ENCODE measurements around the gene ATG4C. TPM values are rescaled to one million over a fixed set of nuclear protein-coding genes. Genes with fewer than 3 reads are reported as not detected.
A peak's percentile ranks its signal among the peaks of the same experiment; 100 is the strongest.

Gene ATG4C
- total and polyA plus RNA-seq, 10 of the 15 experiments (the other 5 are each of a cell fraction or from before 2014, with no cell fraction given), result 8.1 to 30.9 (median 18.9) TPM

- H3K4me2 ChIP-seq (ENCODE audit: control insufficient read depth, insufficient read depth), result no peak overlapping the region
- in situ Hi-C loops (cut with MboI), result no loop called here
- SMC1A ChIA-PET (ENCODE audit: uncharacterized antibody, unreplicated experiment), result interaction anchor here (1.4 kb wide), 1 partner anchor 10 kb away, joined by 6 read pairs; no protein-coding TSS in a partner anchor
These were observed 65.1 kb downstream of the ATG4C start for GRCh38 chr1:62849031-62849430.

More at GRCh38 chr1:62849031-62849430, 65.1 kb downstream of the ATG4C start:
- no peak overlapping the region for H3K4me3 ChIP-seq
- no peak overlapping the region for H3K9ac ChIP-seq (ENCODE audit: control insufficient read depth, insufficient read depth, low read length)
- no peaks in the 10 kb centered on the region for H4K20me1 ChIP-seq (ENCODE audit: control insufficient read depth, insufficient read depth)
- no peaks in the 10 kb centered on the region for H3K79me2 ChIP-seq (ENCODE audit: control insufficient read depth, insufficient read depth, low read length)
- 60% methylated on average over 4 of the region's 4 CpGs for WGBS (ENCODE audit: insufficient coverage, insufficient replicate concordance, low lambda C conversion rate, missing lambda C conversion rate)
- DNase-seq (ENCODE audit: low read depth, low spot score), result no peak
- BruUV-seq (replicated peaks), result no TSS peak
- peak; percentile 41; the same call in 2 of the 3 replicates for ATAC-seq
- H3K27me3 ChIP-seq (replicated peaks in 1 of 2; ENCODE audit: control insufficient read depth in 2 of 2, insufficient read depth in 2 of 2, low read length in 1 of 2), result no peaks in the 10 kb centered on the region
- intact Hi-C loops (cut with micrococcal nuclease; ENCODE audit: unreplicated experiment), result loop anchor here (10.0 kb wide), 1 partner anchor 344 kb away; no protein-coding TSS in a partner anchor
- ChIA-PET RAD21 (ENCODE audit: unreplicated experiment) (no interaction called here), POLR2A (no interaction called here), CTCF (interaction anchor here (0.6 to 9.0 kb wide), 7 partner anchors 7 to 572 kb away, joined by 3 to 49 read pairs (median 4); no protein-coding TSS in a partner anchor)
- no peaks in the 10 kb centered on the region for H3K36me3 ChIP-seq (ENCODE audit: control insufficient read depth in 2 of 2, insufficient read depth in 2 of 2, low read length in 1 of 2)
- H3K9me3 ChIP-seq (replicated peaks; ENCODE audit: control insufficient read depth, insufficient read depth, low read length), result no peaks in the 10 kb centered on the region
- TF ChIP-seq GABPA (IDR thresholded peaks at IDR 0.05; ENCODE audit: low read depth), result no peak
- peak in 2 of 3 experiments; percentile 17 to 38; a peak in 3 of 6 replicates for TF ChIP-seq CTCF (IDR thresholded peaks at IDR 0.05 in 2 of 3, conservative IDR thresholded peaks at IDR 0.05 in 1 of 3; ENCODE audit: control insufficient read depth in 2 of 3, extremely low read depth in 1 of 3, insufficient read depth in 1 of 3, low read depth in 3 of 3, low read length in 3 of 3)
- 0 out of 2 replicates have a peak, but pooled peaks have one; percentile 19 for TF ChIP-seq RAD21 (IDR thresholded peaks at IDR 0.05; ENCODE audit: insufficient read depth, low read depth, low read length)
- peak; percentile 15; the same call in 1 of the 2 replicates for TF ChIP-seq SMC3 (IDR thresholded peaks at IDR 0.05; ENCODE audit: borderline replicate concordance, low read length)
- no peak overlapping the region for H3K27ac ChIP-seq (ENCODE audit: control insufficient read depth, insufficient read depth)
- no peak for FAIRE-seq
- no peaks in the 10 kb centered on the region for H3K4me1 ChIP-seq (ENCODE audit: control insufficient read depth, insufficient read depth, low read length)
- H2AFZ ChIP-seq (ENCODE audit: control insufficient read depth, low read depth, low read length), result no peak overlapping the region
